GM21619 (cell line): Measurements from ENCODE around the gene FAM89B.
"Not testable (repeated sequence)": the region's sequence is repeated elsewhere in the genome, so short reads cannot be mapped to it uniquely, and the experiment has no call there.

Experiments used
- ATAC-seq: cut with Tn5 transposase; IDR thresholded peaks from one replicate; pipeline ENCODE4 v1.9.1; 2021; ENCODE audit not compliant: unreplicated experiment

Gene FAM89B

GRCh38 chr11:65572356-65573051 lies at the start of gene FAM89B:
TSS of gene FAM89B (plus strand) at chr11:65572538. CDS start at chr11:65572670, 132 bp downstream.
- no peak for ATAC-seq

- not testable (repeated sequence) for ATAC-seq
Measured at GRCh38 chr11:65522718-65523630, 49.4 kb upstream of the FAM89B start.

GRCh38 chr11:65523631-65523968 lies 48.7 kb upstream of the FAM89B start:
- ATAC-seq, result not testable (repeated sequence)

GRCh38 chr11:65524014-65524740 lies 48.2 kb upstream of the FAM89B start:
- no peak for ATAC-seq

- peak; percentile 60 for ATAC-seq
Measured at GRCh38 chr11:65524741-65525545, 47.4 kb upstream of the FAM89B start, which contains the start of gene SCYL1. TSS of gene SCYL1 (plus strand) at chr11:65525083. CDS start at chr11:65525154, 71 bp downstream.

- no peak for ATAC-seq
Measured at GRCh38 chr11:65525546-65526480, 46.5 kb upstream of the FAM89B start.

GRCh38 chr11:65526744-65527143 lies 45.6 kb upstream of the FAM89B start:
- ATAC-seq, result no peak

- ATAC-seq, result no peak
Measured at GRCh38 chr11:65528819-65529350, 43.5 kb upstream of the FAM89B start.

- ATAC-seq, result no peak
Measured at GRCh38 chr11:65529475-65530156, 42.7 kb upstream of the FAM89B start.

- ATAC-seq, result no peak
Measured at GRCh38 chr11:65530157-65530496, 42.2 kb upstream of the FAM89B start.

- no peak for ATAC-seq
Measured at GRCh38 chr11:65532388-65533064, 39.8 kb upstream of the FAM89B start.

GRCh38 chr11:65535102-65535501 lies 37.2 kb upstream of the FAM89B start:
- ATAC-seq, result no peak

- ATAC-seq, result no peak
Measured at GRCh38 chr11:65536412-65537295, 35.7 kb upstream of the FAM89B start.

- ATAC-seq, result no peak
Measured at GRCh38 chr11:65537296-65537597, 35.1 kb upstream of the FAM89B start.

GRCh38 chr11:65537620-65538231 lies 34.6 kb upstream of the FAM89B start:
- no peak for ATAC-seq

- ATAC-seq, result no peak
Measured at GRCh38 chr11:65538232-65538914, 34.0 kb upstream of the FAM89B start.
